Large intestine (tissue), 3 donors: ENCODE results near the gene CYP4A22. TPM values are rescaled to one million over a fixed set of nuclear protein-coding genes. Genes with fewer than 3 reads are reported as not detected.
A peak's percentile ranks its signal among the peaks of the same experiment; 100 is the strongest.

Experiments used
- DNase-seq, 2 donors: peaks; one replicate each; pipeline versions ENCODE4 v3.0.0 to v3.0.0-alpha.2; 2013
- H3K27ac ChIP-seq: one replicate; pipeline ENCODE4 v1.5.1; 2013; ENCODE audit warnings: low read length
- H3K27me3 ChIP-seq: 2 replicates; pipeline ENCODE4 v1.6.1; 2013; ENCODE audit warnings: low read length; ENCODE audit not compliant: control insufficient read depth, insufficient read depth
- H3K36me3 ChIP-seq: 2 replicates; pipeline ENCODE4 v1.6.1; 2013; ENCODE audit warnings: low read length; ENCODE audit not compliant: control insufficient read depth, insufficient read depth
- H3K4me1 ChIP-seq: one replicate; pipeline ENCODE4 v1.6.1; 2013; ENCODE audit warnings: low read length; ENCODE audit not compliant: control insufficient read depth, insufficient read depth
- H3K4me3 ChIP-seq: one replicate; pipeline ENCODE4 v1.5.1; 2013; ENCODE audit warnings: low read length
- H3K9me3 ChIP-seq: one replicate; pipeline ENCODE4 v1.6.1; 2013; ENCODE audit warnings: mild to moderate bottlenecking, low read depth, low read length, moderate library complexity; ENCODE audit not compliant: control insufficient read depth
- WGBS: methylation state at CpG from one replicate; pipeline ENCODE4 v1.1.5; 2013; ENCODE audit warnings: low lambda C conversion rate; ENCODE audit not compliant: insufficient coverage; 5-methylcytosine and 5-hydroxymethylcytosine counted together
- polyA plus RNA-seq: library from polyadenylated mRNA; unstranded; fragments of 120-200 nt; gene quantifications from one replicate; pipeline ENCODE4 v1.2.1, GENCODE V29; 2013

Gene CYP4A22
- polyA plus RNA-seq, 1 donor: 0.03 TPM

DNA sequence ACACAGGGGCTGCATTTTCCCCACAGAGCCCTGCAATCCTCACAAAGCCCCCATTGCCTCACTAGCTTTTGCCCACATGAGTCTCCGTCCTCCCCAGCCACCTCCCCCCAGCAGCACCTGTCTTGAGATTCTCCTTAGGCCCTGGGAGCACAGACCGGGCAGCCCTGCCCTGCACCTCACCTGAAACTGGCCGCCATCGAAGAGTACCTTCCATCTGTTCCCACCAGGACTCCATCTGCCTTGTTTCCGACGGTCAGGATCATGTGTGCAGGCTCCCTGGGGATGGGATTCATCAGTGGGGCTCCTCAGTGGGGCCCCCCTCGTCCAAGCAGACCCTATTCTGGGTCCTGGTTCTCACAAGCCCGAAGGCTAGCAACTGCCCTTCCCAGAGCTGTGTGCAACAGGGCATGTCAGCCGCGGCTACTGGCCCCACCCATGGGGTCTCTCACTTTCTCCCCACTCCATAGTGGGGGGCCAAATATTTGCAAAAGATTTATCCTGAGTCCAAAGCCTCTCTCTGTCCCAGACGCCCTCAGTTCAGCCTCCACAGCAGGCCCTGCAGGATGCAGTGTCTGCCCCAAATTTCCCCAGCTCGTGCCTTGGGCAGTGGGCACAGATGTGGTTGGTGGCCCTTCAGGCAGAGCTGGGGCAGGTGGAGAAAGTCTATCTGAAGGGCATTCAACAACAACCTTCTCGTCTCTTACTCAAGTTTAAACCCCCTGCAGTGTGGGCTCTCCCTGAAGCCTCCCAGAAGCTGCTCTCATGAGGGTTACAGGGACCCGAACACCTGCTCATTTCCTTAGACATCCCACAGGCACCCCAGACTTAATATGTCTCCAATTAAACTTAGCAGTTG is 47.8 kb downstream of the CYP4A22 start:
- Histone ChIP-seq H3K4me1 (peaks cover 65% of the 10 kb centered on the region), H3K27ac (no peak overlapping the region), H3K36me3 (no peaks in the 10 kb centered on the region), H3K4me3 (no peak overlapping the region), H3K9me3 (peaks cover 4% of the 10 kb centered on the region), H3K27me3 (no peaks in the 10 kb centered on the region)
- DNase-seq: no peak
- no CpG with 5 or more reads among the region's 14 CpGs for WGBS

DNA sequence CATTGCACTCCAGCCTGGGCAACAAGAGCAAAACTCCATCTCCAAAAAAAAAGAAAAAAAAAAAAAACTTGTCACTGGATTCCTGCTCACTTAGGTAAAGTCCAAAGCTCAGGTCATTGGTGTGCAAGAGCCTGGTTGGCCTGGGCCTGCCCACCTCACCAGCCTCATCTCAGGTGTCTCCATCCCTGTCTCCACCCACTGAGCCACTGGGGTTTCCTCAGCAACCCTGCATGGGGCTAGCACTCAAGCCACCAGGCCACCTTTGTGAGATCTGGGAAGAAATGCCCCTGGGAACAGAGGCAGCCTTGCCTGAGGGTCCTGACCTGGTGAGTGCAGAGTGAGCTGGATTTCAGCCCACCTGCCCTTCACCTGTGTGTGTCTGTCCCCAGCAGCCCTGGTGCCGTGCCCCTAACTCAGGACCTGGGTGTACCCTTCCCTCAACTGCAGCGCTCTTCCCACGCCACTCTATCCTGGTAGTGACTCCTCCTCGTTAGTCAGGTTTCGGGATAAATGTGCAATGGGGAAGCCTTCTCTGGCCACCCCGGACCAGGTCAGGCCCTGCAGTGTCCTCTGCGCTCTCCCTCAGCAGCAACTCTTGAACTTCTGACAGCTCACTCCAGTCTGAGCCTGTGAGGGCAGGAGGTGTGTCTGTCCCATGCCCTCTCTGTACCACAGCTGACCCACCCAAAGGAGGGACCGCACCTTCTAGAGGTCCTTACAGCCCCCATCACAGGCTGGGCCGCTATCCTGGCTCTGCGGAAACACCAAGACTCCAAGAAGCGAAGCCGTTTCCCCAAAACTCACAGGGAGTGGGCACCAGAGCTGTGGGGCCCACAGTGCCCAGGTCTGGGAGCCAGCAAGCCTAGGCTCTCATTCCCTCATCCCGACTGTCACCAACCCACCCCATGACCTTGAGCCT is 49.3 kb downstream of the CYP4A22 start:
- peaks cover 65% of the 10 kb centered on the region for H3K4me1 ChIP-seq
- no peak overlapping the region for H3K4me3 ChIP-seq
- peak; percentile 56 to 62 for DNase-seq
- H3K27me3 ChIP-seq: no peaks in the 10 kb centered on the region
- WGBS: no CpG with 5 or more reads among the region's 13 CpGs
- H3K27ac ChIP-seq: peak overlapping the region; percentile 53
- no peaks in the 10 kb centered on the region for H3K36me3 ChIP-seq
- H3K9me3 ChIP-seq: peaks cover 4% of the 10 kb centered on the region

DNA sequence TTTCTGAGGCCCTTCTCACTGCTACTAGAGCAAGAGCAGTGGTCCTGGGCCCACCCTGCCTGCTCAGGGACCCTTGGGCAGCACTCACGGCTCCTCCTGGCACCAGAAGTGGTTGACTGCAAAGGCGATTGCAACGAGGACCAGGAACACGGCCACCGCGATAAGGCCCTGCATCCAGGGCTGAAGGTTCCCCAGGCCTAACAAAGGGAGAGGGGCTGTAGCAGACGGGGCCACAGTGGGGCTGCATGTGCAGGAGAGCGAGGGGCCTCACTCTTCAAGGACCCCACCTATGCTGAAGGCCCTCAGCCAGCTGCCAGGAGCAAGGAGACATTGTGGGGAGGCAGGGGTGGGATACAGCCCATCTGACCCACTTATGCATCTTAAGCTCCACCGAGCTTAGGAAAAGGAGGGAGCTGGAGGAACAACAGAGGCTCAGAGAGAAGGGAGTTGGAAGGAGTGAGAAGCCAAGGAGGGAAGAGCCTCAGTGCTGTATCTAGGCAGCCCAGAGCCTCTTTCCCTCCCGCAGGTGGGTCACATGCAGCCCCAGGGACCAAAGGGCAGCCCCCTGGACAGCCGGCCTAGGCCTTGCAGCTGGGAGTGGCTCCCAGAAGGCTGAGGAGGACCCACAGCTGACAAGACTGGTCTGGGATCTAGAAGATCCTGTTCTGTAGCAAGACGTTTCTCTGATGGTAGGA is 50.1 kb downstream of the CYP4A22 start:
- WGBS: 83% methylated on average over 1 of the region's 12 CpGs
- peak; percentile 81 to 86 for DNase-seq
- H3K36me3 ChIP-seq: no peaks in the 10 kb centered on the region
- H3K4me3 ChIP-seq: peak overlapping the region; percentile 5
- H3K9me3 ChIP-seq: peaks cover 4% of the 10 kb centered on the region
- no peaks in the 10 kb centered on the region for H3K27me3 ChIP-seq
- peaks cover 69% of the 10 kb centered on the region for H3K4me1 ChIP-seq
- H3K27ac ChIP-seq: peak overlapping the region; percentile 53

DNA sequence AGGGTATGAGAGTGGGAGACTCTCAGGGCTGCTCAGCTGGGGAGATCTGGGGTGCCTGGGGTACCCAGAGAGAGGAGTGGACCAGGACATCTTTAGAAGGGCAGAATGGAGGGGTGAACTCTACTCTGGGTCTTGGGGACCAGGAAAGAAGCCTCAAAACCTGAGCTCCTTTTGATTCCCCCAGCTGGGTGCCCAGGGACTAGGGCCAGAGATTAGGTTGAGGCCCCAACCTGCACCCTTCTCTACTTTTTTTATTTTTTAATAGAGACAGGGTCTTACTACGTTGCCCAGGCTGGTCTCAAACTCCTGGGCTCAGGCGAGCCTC is 50.6 kb downstream of the CYP4A22 start:
- H3K4me1 ChIP-seq: peaks cover 73% of the 10 kb centered on the region
- H3K36me3 ChIP-seq: no peaks in the 10 kb centered on the region
- no peaks in the 10 kb centered on the region for H3K27me3 ChIP-seq
- H3K4me3 ChIP-seq: peak overlapping the region; percentile 5
- peak overlapping the region; percentile 53 for H3K27ac ChIP-seq
- WGBS: 100% methylated on average over 2 of the region's 2 CpGs
- no peak for DNase-seq
- H3K9me3 ChIP-seq: peaks cover 4% of the 10 kb centered on the region

DNA sequence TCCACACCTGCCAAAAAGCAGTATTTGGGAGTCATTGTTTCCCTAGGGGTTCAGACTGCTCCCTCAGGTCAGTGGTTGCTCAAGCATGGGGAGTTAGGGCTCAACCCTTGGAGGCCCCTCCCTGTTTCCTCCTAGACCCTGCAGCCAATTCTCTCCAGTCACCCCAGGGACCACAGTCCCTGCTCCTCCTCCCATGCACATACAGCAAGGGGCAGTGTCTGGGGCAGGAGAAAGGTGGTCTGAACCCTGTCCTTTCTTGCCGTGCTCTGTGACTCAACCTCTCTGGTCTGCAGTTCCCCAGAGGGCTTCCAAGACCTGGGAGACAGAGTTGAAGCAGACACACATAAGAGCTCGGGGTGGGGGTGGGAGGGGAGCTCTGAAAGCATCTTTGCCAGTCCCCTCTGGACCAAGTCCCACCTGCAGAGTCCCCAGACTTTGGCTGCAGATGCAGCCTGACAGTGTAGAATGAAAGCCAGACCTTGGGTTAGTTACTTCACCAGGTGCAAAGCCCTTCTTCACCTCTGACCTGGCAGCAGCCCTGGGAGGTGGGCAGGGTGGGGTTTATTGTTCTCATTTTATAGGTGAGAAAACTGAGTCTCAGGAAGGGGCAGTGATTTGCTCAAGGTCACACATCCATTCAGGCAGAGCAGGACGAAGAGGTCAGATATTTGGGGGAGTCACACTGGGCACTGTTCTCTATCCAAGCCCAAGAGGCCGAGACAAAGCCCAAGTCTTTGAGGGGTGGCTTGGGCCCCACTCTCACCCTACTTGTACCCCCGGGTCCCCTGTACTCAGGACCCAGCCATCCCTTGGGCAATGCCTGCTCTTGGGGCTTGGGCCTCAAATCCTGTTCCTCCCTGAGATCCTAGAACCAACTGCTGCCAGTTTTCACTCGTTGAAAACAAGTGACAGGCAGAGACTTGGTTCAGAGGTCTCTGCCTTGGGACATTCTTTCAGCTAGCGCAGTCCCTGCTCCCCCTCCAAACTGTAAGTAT is 51.8 kb downstream of the CYP4A22 start:
- Histone ChIP-seq H3K9me3 (peaks cover 4% of the 10 kb centered on the region), H3K4me1 (peaks cover 76% of the 10 kb centered on the region), H3K36me3 (no peaks in the 10 kb centered on the region), H3K4me3 (peak overlapping the region; percentile 1), H3K27ac (peak overlapping the region; percentile 68), H3K27me3 (no peaks in the 10 kb centered on the region)
- DNase-seq: no peak
- no CpG with 5 or more reads among the region's 7 CpGs for WGBS

DNA sequence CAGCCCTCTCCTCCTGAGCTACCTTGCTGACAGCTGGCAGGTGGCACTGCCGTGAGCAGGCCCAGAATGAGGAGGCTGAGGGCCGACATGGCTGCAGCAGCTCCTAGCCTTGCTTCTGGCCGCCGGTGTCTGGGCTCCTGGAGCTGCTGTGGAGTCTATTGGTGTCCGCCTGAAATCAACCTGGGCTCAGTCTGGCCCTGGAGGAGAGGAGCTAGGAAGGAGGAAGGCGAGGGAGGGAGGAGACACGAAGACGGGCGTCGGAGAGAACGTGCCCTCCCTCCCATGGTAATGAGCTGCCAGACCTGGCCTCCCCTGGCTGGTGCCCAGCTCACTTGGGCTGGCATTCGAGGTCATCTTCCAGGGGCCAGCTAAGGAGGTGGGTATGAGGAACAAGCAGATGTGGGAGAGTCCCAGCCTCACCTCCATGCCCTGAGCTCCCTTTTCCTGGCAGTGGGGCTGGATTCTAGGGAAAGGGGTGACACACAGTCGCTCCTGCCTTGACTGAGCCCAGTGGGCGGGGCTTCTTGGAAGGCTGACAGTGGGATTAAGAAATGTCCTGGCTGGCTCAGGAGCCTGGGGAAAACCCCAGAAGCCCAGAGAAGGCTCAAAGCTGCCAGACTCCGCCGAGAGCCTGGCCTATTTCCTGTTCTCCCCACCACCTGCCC is 52.7 kb downstream of the CYP4A22 start, which contains the start of gene PDZK1IP1:
TSS of gene PDZK1IP1 (minus strand) at position 193 of the 665 bp plus-strand sequence. CDS start at position 89, 104 bp downstream.
- WGBS: no CpG with 5 or more reads among the region's 16 CpGs
- H3K4me3 ChIP-seq: peak within 1 kb of the TSS; percentile 1

DNA sequence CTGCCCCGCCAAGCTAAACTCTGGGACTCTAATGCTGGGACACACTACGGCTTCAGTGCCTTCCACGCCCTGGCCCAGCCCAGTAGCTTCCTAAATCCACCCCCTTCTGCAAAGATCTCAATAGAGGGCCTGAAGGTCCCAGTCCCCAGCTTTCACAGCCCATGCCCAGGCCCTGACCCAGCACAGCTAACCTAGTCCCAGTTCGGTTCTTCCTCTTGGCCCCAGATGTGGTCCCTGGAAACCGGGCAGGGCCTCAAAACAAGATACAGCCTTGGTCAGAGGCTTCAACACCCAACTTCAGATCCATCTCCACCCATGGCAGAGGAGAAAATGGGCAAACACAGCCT is 53.2 kb downstream of the CYP4A22 start:
- Histone ChIP-seq H3K27ac (peak overlapping the region; percentile 68), H3K27me3 (no peaks in the 10 kb centered on the region), H3K4me3 (no peak overlapping the region), H3K36me3 (no peaks in the 10 kb centered on the region), H3K4me1 (peaks cover 73% of the 10 kb centered on the region), H3K9me3 (peaks cover 4% of the 10 kb centered on the region)
- no CpG with 5 or more reads among the region's 5 CpGs for WGBS
- DNase-seq: no peak

More for the DNA sequence above, 52.7 kb downstream of the CYP4A22 start, which contains the start of gene PDZK1IP1:
- Histone ChIP-seq H3K4me1 (peaks cover 76% of the 10 kb centered on the region), H3K27me3 (no peaks in the 10 kb centered on the region), H3K36me3 (no peaks in the 10 kb centered on the region), H3K9me3 (peaks cover 4% of the 10 kb centered on the region), H3K27ac (peak within 1 kb of the TSS; percentile 68)
- DNase-seq: peak in 1 of 2 donors; percentile 75

DNA sequence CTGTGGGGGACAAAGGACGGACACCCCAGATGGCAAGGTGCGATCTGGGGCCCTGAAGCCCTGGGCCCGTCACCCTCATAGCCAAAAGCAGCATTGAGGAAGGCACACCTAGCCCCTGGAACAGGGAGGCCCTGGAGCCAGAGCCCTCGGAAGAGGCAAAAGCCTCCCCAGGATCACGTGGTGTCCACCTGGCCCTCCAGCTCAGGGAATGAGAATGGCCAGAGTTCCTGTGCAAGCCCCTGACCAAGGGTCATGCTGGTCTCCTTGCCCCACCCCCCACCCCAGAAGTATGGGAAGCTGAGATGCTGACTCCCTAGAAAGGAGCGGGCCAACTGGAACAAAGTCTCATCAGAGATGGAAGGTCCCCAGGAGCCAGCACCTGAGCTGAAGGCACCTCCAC is 53.6 kb downstream of the CYP4A22 start:
- peak; percentile 62 to 73 for DNase-seq
- Histone ChIP-seq H3K27me3 (no peaks in the 10 kb centered on the region), H3K27ac (peak overlapping the region; percentile 68), H3K36me3 (no peaks in the 10 kb centered on the region), H3K4me3 (no peak overlapping the region), H3K4me1 (peaks cover 69% of the 10 kb centered on the region), H3K9me3 (peaks cover 1% of the 10 kb centered on the region)
- no CpG with 5 or more reads among the region's 6 CpGs for WGBS

DNA sequence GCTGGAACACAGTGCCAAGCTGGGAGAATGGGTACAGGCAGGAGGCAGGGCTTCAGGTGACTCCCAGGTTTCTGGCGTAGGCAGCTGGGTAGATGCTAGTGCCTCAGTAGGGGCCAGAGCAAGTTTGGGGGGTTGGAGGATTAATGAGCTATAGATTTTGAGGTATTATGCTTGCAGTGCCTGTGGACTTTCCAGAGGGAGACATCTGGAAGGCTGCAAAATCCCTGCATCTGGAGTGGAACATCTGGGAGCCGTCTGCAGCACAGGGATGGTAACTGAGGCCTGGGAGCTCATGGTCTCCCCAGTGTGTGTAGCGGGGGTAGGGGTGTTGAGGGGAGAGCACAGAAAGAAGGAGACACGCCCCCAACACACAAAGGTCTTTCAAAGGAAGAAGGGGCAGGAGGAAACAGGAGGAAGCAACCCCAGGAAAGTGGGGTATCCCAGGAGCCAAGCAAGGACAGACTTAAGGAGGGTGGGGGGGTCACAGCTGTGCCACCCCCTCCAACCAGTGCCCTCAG is 54.8 kb downstream of the CYP4A22 start:
- H3K4me3 ChIP-seq: no peak overlapping the region
- DNase-seq: no peak
- WGBS: no CpG with 5 or more reads among the region's 4 CpGs
- H3K36me3 ChIP-seq: no peaks in the 10 kb centered on the region
- no peaks in the 10 kb centered on the region for H3K9me3 ChIP-seq
- H3K27ac ChIP-seq: peak overlapping the region; percentile 68
- H3K4me1 ChIP-seq: peaks cover 60% of the 10 kb centered on the region
- H3K27me3 ChIP-seq: no peaks in the 10 kb centered on the region
